Measurements from ENCODE around the gene RPAIN.
"Not testable (repeated sequence)": the region's sequence is repeated elsewhere in the genome, so short reads cannot be mapped to it uniquely, and the experiment has no call there.

RPAIN gene

DNA sequence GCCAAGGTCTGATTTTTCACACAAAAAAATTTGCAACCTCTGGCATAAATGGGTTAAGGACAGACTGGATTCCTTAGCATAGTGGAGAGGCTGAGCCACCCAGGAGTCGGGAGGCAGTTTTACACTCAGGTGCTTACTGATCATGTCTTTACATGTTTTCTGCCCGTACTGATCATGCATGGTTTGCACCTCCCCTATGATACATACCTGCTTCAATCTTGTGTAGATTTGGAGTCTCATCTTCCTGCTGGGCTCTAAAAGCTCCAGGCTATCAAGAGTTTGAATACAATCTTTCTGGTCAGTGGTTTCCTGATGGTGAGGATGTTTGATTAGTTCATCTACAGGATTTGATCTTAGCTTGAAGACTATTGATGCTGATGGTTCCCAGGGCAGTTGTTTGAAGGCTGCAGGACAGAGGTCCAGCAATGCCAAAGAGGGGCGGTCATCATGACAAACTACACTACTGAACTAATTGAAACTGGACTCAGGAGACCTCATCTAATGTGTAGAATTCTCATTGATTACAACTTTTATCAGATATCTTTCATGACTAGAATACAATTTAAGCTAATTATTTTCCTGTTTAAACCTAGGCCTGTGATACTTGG lies 12.1 kb downstream of the RPAIN start:
- no peaks in the 10 kb centered on the region for H3K9me3 ChIP-seq
- TF ChIP-seq CTCF (IDR thresholded peaks at IDR 0.05; ENCODE audit: low read depth, low read length), result no peak
- no peak for DNase-seq
- no peaks in the 10 kb centered on the region for H3K4me1 ChIP-seq
- no peaks in the 10 kb centered on the region for H3K27me3 ChIP-seq
- no peak overlapping the region for H3K4me3 ChIP-seq (ENCODE audit: low read depth, low read length)
- H3K36me3 ChIP-seq, result peaks cover 61% of the 10 kb centered on the region

GRCh38 chr17:5434984-5435383 lies 15.0 kb downstream of the RPAIN start:
- Histone ChIP-seq H3K36me3 (peaks cover 56% of the 10 kb centered on the region), H3K4me1 (no peaks in the 10 kb centered on the region), H3K4me3 (ENCODE audit: low read depth, low read length) (no peak overlapping the region), H3K9me3 (no peaks in the 10 kb centered on the region), H3K27me3 (no peaks in the 10 kb centered on the region)
- no peak for DNase-seq
- TF ChIP-seq CTCF (IDR thresholded peaks at IDR 0.05; ENCODE audit: low read depth, low read length), result no peak

DNA sequence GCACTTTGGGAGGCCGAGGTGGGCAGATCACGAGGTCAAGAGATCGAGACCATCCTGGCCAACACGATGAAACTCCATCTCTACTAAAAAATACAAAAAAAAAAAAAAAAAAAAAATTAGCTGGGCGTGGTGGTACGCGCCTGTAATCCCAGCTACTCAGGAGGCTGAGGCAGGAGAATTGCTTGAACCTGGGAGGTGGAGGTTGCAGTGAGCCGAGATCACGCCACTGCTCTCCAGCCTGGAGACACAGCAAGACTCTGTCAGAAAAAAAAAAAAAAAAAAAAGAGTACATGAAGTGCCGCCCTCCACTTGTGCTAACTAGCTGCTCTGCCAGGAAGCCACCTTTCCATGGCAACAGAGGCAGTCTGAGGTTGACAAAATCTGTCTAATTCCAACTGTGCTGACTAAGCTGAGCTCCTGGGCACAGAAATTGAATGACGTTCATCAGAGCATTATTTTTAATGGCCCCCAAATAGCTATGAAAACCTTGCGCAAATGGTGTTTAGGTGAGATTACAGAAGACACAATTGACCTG lies 15.9 kb downstream of the RPAIN start:
- H3K4me3 ChIP-seq (ENCODE audit: low read depth, low read length); DNase-seq: not testable (repeated sequence)

DNA sequence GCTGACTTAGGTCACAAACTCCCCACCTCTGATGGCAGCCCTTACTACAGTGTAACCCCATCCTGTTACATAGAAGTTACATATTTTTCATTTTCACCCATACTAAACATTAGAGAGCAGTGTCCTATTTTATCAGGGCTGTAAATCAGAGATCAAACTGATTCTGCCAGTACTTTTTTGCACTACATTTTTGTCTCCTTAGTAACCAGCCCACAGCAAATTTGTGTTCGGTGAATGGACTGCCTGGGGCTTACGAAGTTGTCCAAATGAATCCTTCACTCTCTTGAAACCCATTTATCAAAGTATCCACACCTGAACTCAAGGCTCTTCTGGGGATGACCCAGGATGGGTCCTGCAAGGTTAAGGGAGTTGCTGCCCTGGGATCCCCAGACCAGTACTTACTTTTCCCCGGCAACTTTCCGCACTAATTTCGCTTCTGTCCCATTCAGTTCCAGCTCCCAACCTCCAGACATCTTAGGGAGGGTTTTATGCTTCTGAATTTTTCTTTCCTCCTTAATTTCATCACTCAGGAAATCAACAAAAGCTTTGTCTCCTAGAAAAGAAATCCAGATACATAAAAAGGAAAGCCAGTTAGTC lies 17.8 kb downstream of the RPAIN start:
- Histone ChIP-seq H3K27me3 (no peaks in the 10 kb centered on the region), H3K4me1 (no peaks in the 10 kb centered on the region), H3K9me3 (no peaks in the 10 kb centered on the region), H3K36me3 (peaks cover 42% of the 10 kb centered on the region), H3K4me3 (ENCODE audit: low read depth, low read length) (peak overlapping the region; percentile 91)
- no peak for DNase-seq
- TF ChIP-seq CTCF (IDR thresholded peaks at IDR 0.05; ENCODE audit: low read depth, low read length), result no peak

More for the DNA sequence above, 15.9 kb downstream of the RPAIN start:
- not testable (repeated sequence) for H3K9me3 ChIP-seq, H3K27me3 ChIP-seq, H3K4me1 ChIP-seq
- peaks cover 54% of the 10 kb centered on the region for H3K36me3 ChIP-seq

GRCh38 chr17:5438716-5439445 lies 18.9 kb downstream of the RPAIN start, which contains the start of gene C1QBP:
Gene C1QBP (minus strand): TSS chr17:5439155. CDS start chr17:5439073, 82 bp downstream.
- peak; percentile 75 for TF ChIP-seq CTCF (IDR thresholded peaks at IDR 0.05; ENCODE audit: low read depth, low read length)
- Histone ChIP-seq H3K4me1 (no peaks in the 10 kb centered on the region), H3K9me3 (no peaks in the 10 kb centered on the region), H3K4me3 (ENCODE audit: low read depth, low read length) (peak within 1 kb of the TSS; percentile 91), H3K36me3 (peaks cover 32% of the 10 kb centered on the region), H3K27me3 (no peaks in the 10 kb centered on the region)
- DNase-seq, result peak; percentile 79

DNA sequence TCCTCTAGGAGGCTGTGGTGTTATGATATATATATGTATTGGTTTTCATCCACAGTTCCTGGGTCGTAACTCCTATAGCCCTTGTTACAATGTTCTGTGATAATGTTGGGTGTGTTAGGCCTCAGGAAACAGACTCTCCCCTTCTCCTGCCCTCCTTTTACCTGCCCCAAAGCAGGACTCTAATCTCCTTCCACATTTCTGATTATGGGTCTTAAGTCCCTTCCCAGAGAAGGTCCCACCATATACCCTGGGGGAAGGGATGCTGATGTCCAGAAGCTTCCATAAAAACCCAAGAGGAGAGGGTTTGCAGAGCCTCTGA lies 19.4 kb downstream of the RPAIN start:
- Histone ChIP-seq H3K36me3 (peaks cover 35% of the 10 kb centered on the region), H3K27me3 (no peaks in the 10 kb centered on the region)

More for the DNA sequence above, 19.4 kb downstream of the RPAIN start:
- Histone ChIP-seq H3K9me3 (no peaks in the 10 kb centered on the region), H3K4me1 (no peaks in the 10 kb centered on the region), H3K4me3 (ENCODE audit: low read depth, low read length) (peak overlapping the region; percentile 27)
- DNase-seq, result no peak
- TF ChIP-seq CTCF (IDR thresholded peaks at IDR 0.05; ENCODE audit: low read depth, low read length), result no peak

All from BE2C (cell line).